ENCODE results near the gene KIF21A.

Gene KIF21A

DNA sequence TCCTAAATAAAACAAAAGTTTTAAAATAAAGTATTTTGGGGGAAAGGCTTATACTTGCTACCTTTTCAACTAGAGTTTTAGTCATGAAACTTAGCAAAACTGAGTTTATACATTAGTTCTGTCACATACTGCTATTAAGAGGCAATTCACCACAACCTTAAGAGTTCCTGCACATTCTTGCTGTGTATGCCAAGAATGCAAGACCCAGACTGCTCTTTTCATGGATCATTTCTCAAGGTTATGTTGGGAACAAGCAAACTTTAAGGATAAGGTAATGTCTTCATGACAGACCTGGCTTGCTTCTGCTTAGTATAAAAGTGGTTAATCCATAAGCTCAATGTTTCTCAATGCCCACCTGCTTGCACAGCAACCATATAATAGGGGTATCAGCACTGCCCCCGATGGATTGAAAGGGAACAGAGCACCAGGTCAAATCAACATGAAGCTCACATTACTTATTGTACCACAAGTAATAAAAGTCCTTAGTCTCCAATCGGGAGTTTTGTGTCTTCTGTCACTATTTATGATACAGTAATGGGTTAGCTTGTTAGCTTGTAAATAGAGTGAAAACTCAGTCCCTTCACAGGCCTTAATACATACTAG is 67.6 kb downstream of the KIF21A start:
- no peak for DNase-seq (ENCODE audit: insufficient read length, low spot score)
- TF ChIP-seq SPI1 (IDR thresholded peaks at IDR 0.05; ENCODE audit: low read depth, low read length), result no peak
- no peak for TF ChIP-seq POLR2AphosphoS5 (IDR thresholded peaks at IDR 0.05; ENCODE audit: low read depth, low read length)
- no peak for TF ChIP-seq POU2F2 (IDR thresholded peaks at IDR 0.05; ENCODE audit: low read depth, low read length)
- TF ChIP-seq POLR2A (IDR thresholded peaks at IDR 0.05; ENCODE audit: low read depth, low read length), result no peak
- TF ChIP-seq TAF1 (IDR thresholded peaks at IDR 0.05; ENCODE audit: low read depth, low read length), result no peak
- TF ChIP-seq PAX5 (IDR thresholded peaks at IDR 0.05; ENCODE audit: insufficient read depth, low read length, severe bottlenecking), result no peak
- FAIRE-seq, result peak; percentile 67

GRCh38 chr12:39372929-39373328 is 70.0 kb downstream of the KIF21A start:
- DNase-seq (ENCODE audit: insufficient read length, low spot score), result peak; percentile 5
- FAIRE-seq, result peak; percentile 94
- TF ChIP-seq POLR2A (IDR thresholded peaks at IDR 0.05; ENCODE audit: low read depth, low read length), result no peak
- TF ChIP-seq SPI1 (IDR thresholded peaks at IDR 0.05; ENCODE audit: low read depth, low read length), result peak; percentile 66; the same call in 1 of the 2 replicates
- no peak for TF ChIP-seq POU2F2 (IDR thresholded peaks at IDR 0.05; ENCODE audit: low read depth, low read length)
- TF ChIP-seq PAX5 (IDR thresholded peaks at IDR 0.05; ENCODE audit: insufficient read depth, low read length, severe bottlenecking), result no peak

GRCh38 chr12:39372204-39372925 is 70.6 kb downstream of the KIF21A start:
- TF ChIP-seq POU2F2 (IDR thresholded peaks at IDR 0.05; ENCODE audit: low read depth, low read length) (no peak), POLR2AphosphoS5 (IDR thresholded peaks at IDR 0.05; ENCODE audit: low read depth, low read length) (no peak), TAF1 (IDR thresholded peaks at IDR 0.05; ENCODE audit: low read depth, low read length) (no peak), POLR2A (IDR thresholded peaks at IDR 0.05; ENCODE audit: low read depth, low read length) (no peak), PAX5 (IDR thresholded peaks at IDR 0.05; ENCODE audit: insufficient read depth, low read length, severe bottlenecking) (no peak), SPI1 (IDR thresholded peaks at IDR 0.05; ENCODE audit: low read depth, low read length) (no peak)
- FAIRE-seq (no peak), DNase-seq (ENCODE audit: insufficient read length, low spot score) (no peak)

DNA sequence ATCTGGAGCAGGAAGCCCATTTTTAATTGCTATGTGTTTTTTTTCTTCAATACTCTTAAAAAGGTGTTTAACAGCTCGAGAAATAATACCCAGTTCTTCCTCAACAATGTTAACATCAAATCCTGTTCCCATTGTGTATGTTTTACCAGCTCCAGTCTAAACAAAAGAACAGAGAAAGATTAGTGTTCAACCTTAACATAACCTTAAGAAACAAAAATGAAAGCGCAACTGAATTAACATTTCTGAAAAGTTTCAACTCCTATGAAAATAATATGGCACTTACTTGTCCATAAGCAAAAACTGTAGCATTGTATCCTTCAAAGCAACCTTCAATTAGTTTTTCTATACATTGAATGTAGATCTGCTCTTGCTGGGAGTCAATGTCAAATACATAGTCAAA is 73.2 kb downstream of the KIF21A start:
- FAIRE-seq (peak; percentile 35), DNase-seq (ENCODE audit: insufficient read length, low spot score) (no peak)
- TF ChIP-seq SPI1 (IDR thresholded peaks at IDR 0.05; ENCODE audit: low read depth, low read length), result no peak
- TF ChIP-seq POLR2A (IDR thresholded peaks at IDR 0.05; ENCODE audit: low read depth, low read length), result no peak
- no peak for TF ChIP-seq PAX5 (IDR thresholded peaks at IDR 0.05; ENCODE audit: insufficient read depth, low read length, severe bottlenecking)
- TF ChIP-seq POU2F2 (IDR thresholded peaks at IDR 0.05; ENCODE audit: low read depth, low read length), result no peak
- TF ChIP-seq POLR2AphosphoS5 (IDR thresholded peaks at IDR 0.05; ENCODE audit: low read depth, low read length), result no peak
- no peak for TF ChIP-seq TAF1 (IDR thresholded peaks at IDR 0.05; ENCODE audit: low read depth, low read length)

DNA sequence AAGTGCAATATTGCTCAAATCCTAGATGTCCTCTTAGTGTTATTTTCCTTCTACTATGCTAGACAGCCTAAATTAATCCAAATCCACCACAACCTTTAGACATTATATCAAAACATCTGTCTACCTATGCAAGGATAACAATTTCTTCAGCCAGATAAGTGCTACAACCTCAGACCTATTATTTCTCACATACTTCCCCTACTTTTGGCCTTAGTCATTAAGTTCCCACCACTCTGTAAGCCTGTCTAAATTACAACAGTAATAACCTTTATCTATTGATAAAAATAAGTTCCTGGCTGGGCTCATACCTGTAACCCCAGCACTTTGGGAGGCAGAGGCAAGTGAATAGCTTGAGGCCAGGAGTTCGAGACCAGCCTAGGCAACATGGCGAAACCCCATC is 74.0 kb downstream of the KIF21A start:
- no peak for FAIRE-seq
- TF ChIP-seq SPI1 (IDR thresholded peaks at IDR 0.05; ENCODE audit: low read depth, low read length) (no peak), POLR2AphosphoS5 (IDR thresholded peaks at IDR 0.05; ENCODE audit: low read depth, low read length) (no peak)
- DNase-seq (ENCODE audit: insufficient read length, low spot score), result no peak

- no peak for FAIRE-seq
Measured at GRCh38 chr12:39368096-39368495, 74.8 kb downstream of the KIF21A start.

DNA sequence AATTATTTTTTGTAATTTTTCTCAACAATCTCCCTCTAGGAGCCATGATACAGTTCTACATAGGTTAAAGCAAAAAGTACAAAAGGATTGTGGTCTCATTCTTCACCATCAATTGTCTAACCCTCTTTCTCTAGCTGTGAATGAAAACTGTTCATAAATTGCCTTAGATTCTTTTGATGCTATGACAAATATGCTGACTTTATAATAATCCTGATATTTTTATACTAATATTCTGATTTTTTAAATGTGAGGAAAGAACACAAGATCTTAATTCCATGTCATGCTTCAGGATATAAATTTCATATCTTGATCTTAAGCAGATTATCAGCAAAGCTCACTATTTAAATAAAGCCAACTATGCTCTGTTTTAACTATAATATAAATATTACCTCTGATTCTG is 75.4 kb downstream of the KIF21A start:
- no peak for DNase-seq (ENCODE audit: insufficient read length, low spot score)
- FAIRE-seq, result no peak
- TF ChIP-seq POLR2A (IDR thresholded peaks at IDR 0.05; ENCODE audit: low read depth, low read length) (no peak), PAX5 (IDR thresholded peaks at IDR 0.05; ENCODE audit: insufficient read depth, low read length, severe bottlenecking) (no peak), SPI1 (IDR thresholded peaks at IDR 0.05; ENCODE audit: low read depth, low read length) (no peak), POLR2AphosphoS5 (IDR thresholded peaks at IDR 0.05; ENCODE audit: low read depth, low read length) (no peak), TAF1 (IDR thresholded peaks at IDR 0.05; ENCODE audit: low read depth, low read length) (no peak), POU2F2 (IDR thresholded peaks at IDR 0.05; ENCODE audit: low read depth, low read length) (no peak)

More at GRCh38 chr12:39368096-39368495, 74.8 kb downstream of the KIF21A start:
- no peak for DNase-seq (ENCODE audit: insufficient read length, low spot score)
- no peak for TF ChIP-seq POLR2AphosphoS5 (IDR thresholded peaks at IDR 0.05; ENCODE audit: low read depth, low read length)
- no peak for TF ChIP-seq SPI1 (IDR thresholded peaks at IDR 0.05; ENCODE audit: low read depth, low read length)
- no peak for TF ChIP-seq TAF1 (IDR thresholded peaks at IDR 0.05; ENCODE audit: low read depth, low read length)
- no peak for TF ChIP-seq PAX5 (IDR thresholded peaks at IDR 0.05; ENCODE audit: insufficient read depth, low read length, severe bottlenecking)
- no peak for TF ChIP-seq POLR2A (IDR thresholded peaks at IDR 0.05; ENCODE audit: low read depth, low read length)
- TF ChIP-seq POU2F2 (IDR thresholded peaks at IDR 0.05; ENCODE audit: low read depth, low read length), result no peak

GRCh38 chr12:39365364-39366001 is 77.4 kb downstream of the KIF21A start:
- DNase-seq (ENCODE audit: insufficient read length, low spot score) (no peak), FAIRE-seq (no peak)
- no peak for TF ChIP-seq PAX5 (IDR thresholded peaks at IDR 0.05; ENCODE audit: insufficient read depth, low read length, severe bottlenecking)
- TF ChIP-seq POLR2AphosphoS5 (IDR thresholded peaks at IDR 0.05; ENCODE audit: low read depth, low read length), result no peak
- TF ChIP-seq POLR2A (IDR thresholded peaks at IDR 0.05; ENCODE audit: low read depth, low read length), result no peak
- TF ChIP-seq SPI1 (IDR thresholded peaks at IDR 0.05; ENCODE audit: low read depth, low read length), result no peak
- no peak for TF ChIP-seq POU2F2 (IDR thresholded peaks at IDR 0.05; ENCODE audit: low read depth, low read length)
- no peak for TF ChIP-seq TAF1 (IDR thresholded peaks at IDR 0.05; ENCODE audit: low read depth, low read length)

DNA sequence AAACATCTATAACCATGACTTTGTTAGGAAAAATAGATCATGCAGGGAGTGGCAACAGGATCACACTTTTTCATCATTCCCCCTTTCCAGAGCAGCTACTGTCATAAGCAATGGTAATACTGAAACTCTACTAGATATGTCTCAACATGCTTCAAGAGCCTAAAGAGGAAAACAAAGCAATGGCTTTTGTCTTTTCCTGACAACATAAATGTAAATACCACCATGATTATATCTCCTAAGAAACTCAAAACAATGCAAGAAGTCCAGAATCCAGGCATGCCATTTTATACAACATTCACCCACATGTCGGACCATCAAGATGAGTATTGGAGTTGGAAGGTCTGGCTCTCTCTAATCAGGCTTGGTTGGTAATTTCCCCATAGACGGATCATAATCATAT is 78.7 kb downstream of the KIF21A start:
- TF ChIP-seq SPI1 (IDR thresholded peaks at IDR 0.05; ENCODE audit: low read depth, low read length) (no peak), POLR2A (IDR thresholded peaks at IDR 0.05; ENCODE audit: low read depth, low read length) (no peak), POLR2AphosphoS5 (IDR thresholded peaks at IDR 0.05; ENCODE audit: low read depth, low read length) (no peak), POU2F2 (IDR thresholded peaks at IDR 0.05; ENCODE audit: low read depth, low read length) (no peak), PAX5 (IDR thresholded peaks at IDR 0.05; ENCODE audit: insufficient read depth, low read length, severe bottlenecking) (no peak), TAF1 (IDR thresholded peaks at IDR 0.05; ENCODE audit: low read depth, low read length) (no peak)
- no peak for DNase-seq (ENCODE audit: insufficient read length, low spot score)
- no peak for FAIRE-seq

All from GM12891 (cell line).